Nephron (organoid): ENCODE measurements around the gene IMPG2.

Experiments
- H3K27ac Mint-ChIP-seq, 3 experiments: 2 replicates each; pipeline ENCODE4 v1.8.0; 2020; ENCODE audit warnings: mixed read lengths in 3 of 3, mild to moderate bottlenecking in 2 of 3, moderate library complexity in 1 of 3
- H3K27me3 Mint-ChIP-seq: 2 replicates; pipeline ENCODE4 v1.8.0; 2021; ENCODE audit warnings: low read depth, mild to moderate bottlenecking, moderate library complexity, mixed read lengths
- H3K36me3 Mint-ChIP-seq: 2 replicates; pipeline ENCODE4 v1.8.0; 2020; ENCODE audit warnings: low read depth, mixed read lengths
- H3K4me1 Mint-ChIP-seq: 2 replicates; pipeline ENCODE4 v1.8.0; 2020; ENCODE audit warnings: mixed read lengths
- H3K4me3 Mint-ChIP-seq, 3 experiments: 2 replicates each; pipeline ENCODE4 v1.8.0; 2020; ENCODE audit warnings: mild to moderate bottlenecking in 3 of 3, mixed read lengths in 3 of 3, moderate library complexity in 2 of 3
- H3K9me3 Mint-ChIP-seq: 2 replicates; pipeline ENCODE4 v1.8.0; 2020; ENCODE audit warnings: mixed read lengths
- CTCF ChIP-seq, 3 experiments: fragments of 200-600 bp; sonication (generic); IDR thresholded peaks; one replicate each; pipeline ENCODE4 v1.5.0; 2021; ENCODE audit warnings: antibody characterized with exemption in 3 of 3; ENCODE audit not compliant: unreplicated experiment in 3 of 3

Gene IMPG2

GRCh38 chr3:101202640-101203039 is 117.7 kb downstream of the IMPG2 start:
- peaks cover 26% of the 10 kb centered on the region for H3K4me1 Mint-ChIP-seq

GRCh38 chr3:101200461-101200860 is 119.9 kb downstream of the IMPG2 start:
- Mint-ChIP-seq H3K4me3 (no peak overlapping the region), H3K27ac (peak overlapping the region; percentile 43 to 81 (median 57)), H3K36me3 (no peaks in the 10 kb centered on the region), H3K27me3 (peaks cover 8% of the 10 kb centered on the region), H3K4me1 (peaks cover 34% of the 10 kb centered on the region), H3K9me3 (peaks cover 3% of the 10 kb centered on the region)
- no peak for TF ChIP-seq CTCF (IDR thresholded peaks at IDR 0.05; ENCODE audit: unreplicated experiment in 3 of 3)

More at GRCh38 chr3:101202640-101203039, 117.7 kb downstream of the IMPG2 start:
- Mint-ChIP-seq H3K9me3 (no peaks in the 10 kb centered on the region), H3K36me3 (no peaks in the 10 kb centered on the region), H3K4me3 (no peak overlapping the region), H3K27ac (no peak overlapping the region), H3K27me3 (peaks cover 8% of the 10 kb centered on the region)
- TF ChIP-seq CTCF (IDR thresholded peaks at IDR 0.05; ENCODE audit: unreplicated experiment in 3 of 3), result no peak

GRCh38 chr3:101195951-101196713 is 124.2 kb downstream of the IMPG2 start:
- peaks cover 11% of the 10 kb centered on the region for H3K27me3 Mint-ChIP-seq
- no peak overlapping the region for H3K4me3 Mint-ChIP-seq
- peaks cover 3% of the 10 kb centered on the region for H3K9me3 Mint-ChIP-seq
- H3K27ac Mint-ChIP-seq, result peak overlapping the region; percentile 34 to 63 (median 46)
- peaks cover 44% of the 10 kb centered on the region for H3K4me1 Mint-ChIP-seq
- H3K36me3 Mint-ChIP-seq, result no peaks in the 10 kb centered on the region
- TF ChIP-seq CTCF (IDR thresholded peaks at IDR 0.05; ENCODE audit: unreplicated experiment in 3 of 3), result peak; percentile 53 to 58 (median 57)

- no peak overlapping the region for H3K27ac Mint-ChIP-seq
- peaks cover 3% of the 10 kb centered on the region for H3K9me3 Mint-ChIP-seq
- H3K4me1 Mint-ChIP-seq, result peaks cover 33% of the 10 kb centered on the region
- H3K4me3 Mint-ChIP-seq, result no peak overlapping the region
- H3K36me3 Mint-ChIP-seq, result no peaks in the 10 kb centered on the region
- H3K27me3 Mint-ChIP-seq, result peaks cover 12% of the 10 kb centered on the region
- TF ChIP-seq CTCF (IDR thresholded peaks at IDR 0.05; ENCODE audit: unreplicated experiment in 3 of 3), result no peak
Observed at GRCh38 chr3:101194392-101194791, 126.0 kb downstream of the IMPG2 start.

- no peak for TF ChIP-seq CTCF (IDR thresholded peaks at IDR 0.05; ENCODE audit: unreplicated experiment in 3 of 3)
- H3K27ac Mint-ChIP-seq, result peak overlapping the region in 1 of 3 experiments; percentile 55
- H3K4me1 Mint-ChIP-seq, result peaks cover 33% of the 10 kb centered on the region
- H3K4me3 Mint-ChIP-seq, result no peak overlapping the region
- peaks cover 14% of the 10 kb centered on the region for H3K27me3 Mint-ChIP-seq
- peaks cover 5% of the 10 kb centered on the region for H3K9me3 Mint-ChIP-seq
- H3K36me3 Mint-ChIP-seq, result no peaks in the 10 kb centered on the region
Observed at GRCh38 chr3:101193957-101194356, 126.4 kb downstream of the IMPG2 start.

GRCh38 chr3:101189796-101190195 is 130.6 kb downstream of the IMPG2 start:
- Mint-ChIP-seq H3K27ac (no peak overlapping the region), H3K27me3 (peaks cover 14% of the 10 kb centered on the region), H3K9me3 (peaks cover 6% of the 10 kb centered on the region)

More at GRCh38 chr3:101189796-101190195, 130.6 kb downstream of the IMPG2 start:
- TF ChIP-seq CTCF (IDR thresholded peaks at IDR 0.05; ENCODE audit: unreplicated experiment in 3 of 3), result no peak
- no peak overlapping the region for H3K4me3 Mint-ChIP-seq
- peaks cover 21% of the 10 kb centered on the region for H3K4me1 Mint-ChIP-seq
- no peaks in the 10 kb centered on the region for H3K36me3 Mint-ChIP-seq
